Fibroblast of mammary gland (primary cell): ENCODE measurements around the gene PAIP2.
A peak's percentile ranks its signal among the peaks of the same experiment; 100 is the strongest.

Source experiments
- DNase-seq: peaks from one replicate; pipeline ENCODE4 v3.0.0-alpha.2; 2010; ENCODE audit warnings: low read depth
- H3K4me3 ChIP-seq: 2 replicates; pipeline ENCODE4 v1.5.1; 2011; ENCODE audit warnings: low read depth, mild to moderate bottlenecking, low read length, moderate library complexity; ENCODE audit not compliant: control insufficient read depth
- CTCF ChIP-seq: conservative IDR thresholded peaks from 2 replicates; pipeline ENCODE4 v1.5.1; 2011; ENCODE audit warnings: low read depth, low read length, inconsistent platforms; ENCODE audit not compliant: control insufficient read depth, insufficient read depth

Gene PAIP2

DNA sequence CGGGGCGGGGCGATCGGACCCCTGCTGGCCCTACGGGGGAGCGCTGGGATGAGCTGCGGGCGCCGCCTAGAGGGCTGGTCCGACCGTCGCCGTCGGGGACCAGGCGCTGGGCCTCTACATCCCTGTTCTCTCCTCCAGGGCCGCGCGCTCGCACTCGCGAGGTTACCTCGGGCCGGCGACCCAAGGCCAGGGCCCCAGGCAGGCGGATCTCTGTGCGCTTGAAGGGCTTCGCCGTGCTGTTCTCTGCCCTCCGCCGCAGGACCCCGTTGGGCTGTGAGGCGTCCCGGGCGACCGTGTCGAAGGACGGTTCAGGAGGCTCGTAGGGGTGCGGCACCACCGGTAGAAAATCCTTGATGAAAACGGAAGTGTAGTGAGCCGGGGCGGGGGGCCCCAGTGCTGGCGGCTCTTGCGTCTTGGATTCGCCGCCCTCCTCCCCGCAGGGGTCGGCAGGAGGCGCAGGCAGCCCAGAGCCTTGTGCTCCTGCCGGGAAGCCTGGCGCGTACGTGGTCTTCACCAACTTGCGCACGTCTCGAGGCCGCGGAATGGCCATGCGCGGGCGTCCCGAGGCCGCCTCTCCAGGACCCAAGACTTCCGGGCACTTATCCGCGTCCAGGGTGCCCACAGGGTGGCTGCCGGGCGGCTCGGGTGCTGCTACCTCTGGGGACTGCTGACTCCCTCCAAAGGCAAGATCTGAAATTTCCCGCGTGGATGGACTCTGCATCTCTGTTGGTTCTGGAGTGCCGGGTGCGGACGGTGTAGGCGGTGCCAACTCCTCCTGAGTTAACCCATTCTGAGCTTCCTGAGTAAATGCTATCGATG lies 51.2 kb downstream of the PAIP2 start:
- H3K4me3 ChIP-seq, result peak overlapping the region; percentile 26
- peak; percentile 52 for DNase-seq
- peak; percentile 40 for TF ChIP-seq CTCF

DNA sequence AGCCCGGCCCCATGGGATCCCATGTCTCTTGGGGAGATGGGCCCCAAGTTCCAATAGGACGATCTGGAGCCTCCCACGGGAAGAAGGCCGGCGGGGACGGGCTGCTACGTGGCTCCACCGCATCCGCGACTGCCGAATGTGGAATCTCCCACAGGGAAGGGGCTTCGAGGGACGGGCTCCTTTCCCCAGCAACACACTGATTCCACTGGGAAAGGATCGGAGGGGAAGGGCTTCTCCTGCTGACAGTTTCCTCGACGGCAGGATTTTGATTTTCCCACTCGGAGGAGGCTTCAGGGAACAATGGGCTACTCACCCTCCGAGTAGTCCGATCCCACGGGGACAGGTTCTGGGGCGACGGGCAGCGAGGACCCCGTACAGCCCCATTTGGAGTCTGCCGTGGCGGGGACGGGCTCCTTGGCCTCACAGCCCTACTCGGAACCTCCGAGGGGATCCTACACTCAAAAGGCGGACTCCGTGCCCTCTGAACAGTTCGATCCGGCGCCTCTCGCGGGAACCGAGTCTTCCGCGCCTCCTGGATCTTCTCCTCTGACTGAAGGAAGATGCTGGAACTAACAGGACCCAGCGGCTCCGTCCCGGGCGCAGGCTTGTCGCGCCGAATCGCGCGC lies 52.0 kb downstream of the PAIP2 start:
- TF ChIP-seq CTCF, result no peak
- DNase-seq, result no peak
- H3K4me3 ChIP-seq, result peak overlapping the region; percentile 26

DNA sequence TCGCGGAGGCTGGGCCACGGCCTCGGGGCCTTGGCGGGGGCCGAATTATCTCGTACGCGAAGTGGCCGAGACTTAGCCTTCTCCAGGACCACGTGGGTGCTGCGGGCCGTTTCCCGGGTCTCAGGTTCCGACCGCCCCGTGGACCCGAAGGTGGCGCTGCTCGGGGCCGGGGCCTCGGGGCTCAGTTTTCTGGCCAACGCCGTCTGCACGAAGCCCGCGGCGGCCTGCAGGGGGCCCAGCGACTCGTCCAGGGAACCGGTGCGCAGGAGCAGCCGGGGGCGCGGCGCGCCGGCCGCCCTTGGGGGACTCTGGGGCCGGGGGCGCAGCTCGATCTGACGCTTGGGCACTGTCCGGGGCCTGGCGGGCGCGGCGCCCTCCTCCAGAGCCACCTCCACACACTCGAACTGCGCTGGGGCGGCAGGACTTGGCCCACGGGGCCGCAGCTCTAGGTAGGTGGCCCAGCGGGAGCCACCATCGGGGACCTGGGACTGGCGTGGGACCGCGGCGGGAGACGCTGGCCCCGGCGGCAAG lies 52.5 kb downstream of the PAIP2 start:
- TF ChIP-seq CTCF, result no peak
- DNase-seq, result no peak
- peak overlapping the region; percentile 26 for H3K4me3 ChIP-seq

- no peak for DNase-seq
- peak within 1 kb of the TSS; percentile 26 for H3K4me3 ChIP-seq
- TF ChIP-seq CTCF, result no peak
Observed at GRCh38 chr5:139394654-139395566, 53.3 kb downstream of the PAIP2 start, which contains the start of gene PROB1. PROB1 (minus strand) TSS chr5:139395104; CDS start chr5:139395081, 23 bp downstream.

- no peak for TF ChIP-seq CTCF
- no peak overlapping the region for H3K4me3 ChIP-seq
- peak; percentile 42 for DNase-seq
Observed at GRCh38 chr5:139395844-139396640, 54.4 kb downstream of the PAIP2 start.

DNA sequence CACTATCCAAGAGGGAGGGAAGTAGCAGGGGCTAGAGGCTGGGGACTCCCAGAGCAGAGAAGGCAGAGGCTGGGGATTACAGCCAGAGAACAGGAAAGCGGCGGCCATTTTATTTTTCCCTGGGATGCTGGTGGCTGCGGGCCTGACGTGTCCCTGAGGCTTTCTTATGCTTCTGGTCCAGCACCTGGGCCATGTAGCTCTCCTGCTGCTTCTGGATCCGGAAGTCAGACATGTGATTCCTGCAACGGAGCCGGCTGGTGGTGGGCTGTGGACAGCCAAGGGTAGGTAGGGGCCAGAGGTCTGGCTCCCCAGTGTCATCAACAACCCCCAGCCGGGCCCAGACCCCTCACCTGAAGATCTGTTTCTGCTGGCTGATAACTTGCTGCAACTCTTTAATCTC lies 55.0 kb downstream of the PAIP2 start:
- no peak for DNase-seq
- H3K4me3 ChIP-seq, result no peak overlapping the region
- no peak for TF ChIP-seq CTCF
